GM12878 (cell line): ENCODE results near the gene UBE2O. TPM values are rescaled to one million over a fixed set of nuclear protein-coding genes. Genes with fewer than 3 reads are reported as not detected.

Experiments used
- ATAC-seq: fragments of 200-7000 bp; cut with Tn5 transposase; 3 replicates; pipeline ENCODE4 v1.9.1; 2020; ENCODE audit warnings: mild to moderate bottlenecking, moderate library complexity
- BruUV-seq: library from RNA; stranded (reverse); fragments of 400-500 nt; replicated peaks from 2 replicates; lab custom pipeline; 2021; lab: Mats Ljungman, UMichigan
- CTCF ChIA-PET: fragments of 300-600 bp; sonication (Branson Sonifier 250); formaldehyde crosslinking; extraction: SDS; loops from one replicate; lab custom pipeline; 2021; ENCODE audit warnings: inconsistent platforms; lab: Yijun Ruan, JAX
- POLR2A ChIA-PET: fragments of 350-600 bp; formaldehyde crosslinking; extraction: SDS; loops from one replicate; lab custom pipeline; 2021; ENCODE audit warnings: inconsistent platforms; lab: Charles Lee
- RAD21 ChIA-PET: fragments of 300-600 bp; sonication (Branson Sonifier 250); formaldehyde crosslinking; loops from one replicate; lab custom pipeline; 2023; ENCODE audit warnings: antibody characterized with exemption; ENCODE audit not compliant: unreplicated experiment; lab: Charles Lee
- SMC1A ChIA-PET: fragments of 300-600 bp; sonication (Branson Sonifier 250); formaldehyde crosslinking; loops from one replicate; lab custom pipeline; 2023; ENCODE audit not compliant: unreplicated experiment, uncharacterized antibody; lab: Charles Lee
- DNase-seq: peaks from one replicate; pipeline ENCODE4 v3.0.0-alpha.2; 2011; ENCODE audit warnings: low read depth, low spot score
- FAIRE-seq: peaks from 3 replicates; lab custom pipeline; 2011; peaks lifted over from hg19 to GRCh38; lab: Jason Lieb, UNC
- H2AFZ ChIP-seq: 2 replicates; pipeline ENCODE4 v1.6.0; 2011; ENCODE audit warnings: low read depth, low read length, control low read depth; ENCODE audit not compliant: control insufficient read depth
- H3K27ac ChIP-seq: 2 replicates; pipeline ENCODE4 v1.5.1; 2011; ENCODE audit warnings: control low read depth; ENCODE audit not compliant: control insufficient read depth, insufficient read depth
- H3K27me3 ChIP-seq, 2 experiments: replicated peaks in 1 of 2; 2 replicates each; pipeline versions ENCODE4 v1.6.0 to v1.6.1; 2011; ENCODE audit warnings: low read length in 1 of 2; ENCODE audit not compliant: control insufficient read depth in 2 of 2, insufficient read depth in 2 of 2
- H3K36me3 ChIP-seq, 2 experiments: 2 replicates each; pipeline ENCODE4 v1.5.1; 2011; ENCODE audit warnings: low read length in 1 of 2; ENCODE audit not compliant: control insufficient read depth in 2 of 2, insufficient read depth in 2 of 2
- H3K4me1 ChIP-seq: 2 replicates; pipeline ENCODE4 v1.6.1; 2011; ENCODE audit warnings: mild to moderate bottlenecking, low read length, moderate library complexity, mixed read lengths; ENCODE audit not compliant: control insufficient read depth, insufficient read depth
- H3K4me2 ChIP-seq: 2 replicates; pipeline ENCODE4 v1.6.0; 2011; ENCODE audit warnings: control low read depth; ENCODE audit not compliant: control insufficient read depth, insufficient read depth
- H3K4me3 ChIP-seq: fragments of 200-600 bp; sonication (generic); 2 replicates; pipeline ENCODE4 v1.5.1; 2016
- H3K79me2 ChIP-seq: 2 replicates; pipeline ENCODE4 v1.6.0; 2011; ENCODE audit warnings: low read length; ENCODE audit not compliant: control insufficient read depth, insufficient read depth
- H3K9ac ChIP-seq: 2 replicates; pipeline ENCODE4 v1.8.0; 2011; ENCODE audit warnings: low read length, control low read depth, mixed read lengths; ENCODE audit not compliant: control insufficient read depth, insufficient read depth
- H3K9me3 ChIP-seq: replicated peaks from 3 replicates; pipeline ENCODE4 v1.5.1; 2011; ENCODE audit warnings: mild to moderate bottlenecking, low read length; ENCODE audit not compliant: control insufficient read depth, insufficient read depth
- H4K20me1 ChIP-seq: 2 replicates; pipeline ENCODE4 v1.6.0; 2011; ENCODE audit not compliant: control insufficient read depth, insufficient read depth
- FOS ChIP-seq: IDR thresholded peaks from 3 replicates; pipeline ENCODE4 v1.6.1; 2011; ENCODE audit warnings: borderline replicate concordance; ENCODE audit not compliant: insufficient read length; ENCODE audit errors: extremely low read depth
- RUNX3 ChIP-seq: IDR thresholded peaks from 2 replicates; pipeline ENCODE4 v1.6.1; 2012; ENCODE audit warnings: low read length, inconsistent platforms
- TCF3 ChIP-seq: IDR thresholded peaks from 2 replicates; pipeline ENCODE4 v1.6.1; 2012; ENCODE audit warnings: low read depth, mild to moderate bottlenecking, low read length, borderline replicate concordance; ENCODE audit not compliant: insufficient read depth
- YY1 ChIP-seq: IDR thresholded peaks from 2 replicates; pipeline ENCODE4 v1.6.1; 2011; ENCODE audit warnings: low read depth, mild to moderate bottlenecking, low read length
- WGBS: methylation state at CpG from one replicate; pipeline ENCODE4 v1.1.6; 2016; ENCODE audit warnings: low lambda C conversion rate; ENCODE audit not compliant: insufficient replicate concordance, insufficient coverage; ENCODE audit errors: missing lambda C conversion rate; 5-methylcytosine and 5-hydroxymethylcytosine counted together
- in situ Hi-C: fragments of 300-500 bp; cut with MboI; formaldehyde crosslinking; loops from 9 replicates; pipeline ENCODE4 v1.14.3; 2018; ENCODE audit warnings: mixed read lengths
- intact Hi-C: fragments of 100-400 bp; cut with micrococcal nuclease; formaldehyde crosslinking; loops from one replicate; pipeline ENCODE4 v1.14.2; 2022; ENCODE audit not compliant: unreplicated experiment
- polyA plus RNA-seq, 11 experiments: library from polyadenylated mRNA; depleted of rRNA in 4 of 11; unstranded in 6 of 11; stranded (reverse) in 5 of 11; fragments of >200 nt; fragmentation: Nextera tagmentation in 4 of 11; fragmentation: Illumina TruSeq in 1 of 11; extraction: Ambion mirVana in 4 of 11; extraction: Trizol in 1 of 11; gene quantifications; 1 replicate in 1 of 11; 2 replicates in 10 of 11; pipeline versions ENCODE4 v1.2.1 to v1.2.3, GENCODE V29; 2011 to 2016; ENCODE audit warnings: inconsistent platforms in 2 of 11, missing spikeins in 2 of 11, low read depth in 1 of 11
- total RNA-seq, 4 experiments: library from RNA; depleted of rRNA in 3 of 4; stranded (reverse); fragments of >200 nt in 3 of 4; fragmentation: Illumina TruSeq in 1 of 4; extraction: Trizol in 1 of 4; gene quantifications; 2 replicates each; pipeline versions ENCODE4 v1.2.1 to v1.2.3, GENCODE V29; 2013 to 2021
- TF ChIP-seq, protein P1 (sequence below): IDR thresholded peaks from 2 replicates; pipeline ENCODE4 v1.6.1; 2012; ENCODE audit warnings: low read depth, low read length, improper control_type of control experiment

The UBE2O gene
- total and polyA plus RNA-seq, 10 of the 15 experiments (the other 5 are each of a cell fraction or from before 2014, with no cell fraction given), result 2.1 to 39.0 (median 14.1) TPM

DNA sequence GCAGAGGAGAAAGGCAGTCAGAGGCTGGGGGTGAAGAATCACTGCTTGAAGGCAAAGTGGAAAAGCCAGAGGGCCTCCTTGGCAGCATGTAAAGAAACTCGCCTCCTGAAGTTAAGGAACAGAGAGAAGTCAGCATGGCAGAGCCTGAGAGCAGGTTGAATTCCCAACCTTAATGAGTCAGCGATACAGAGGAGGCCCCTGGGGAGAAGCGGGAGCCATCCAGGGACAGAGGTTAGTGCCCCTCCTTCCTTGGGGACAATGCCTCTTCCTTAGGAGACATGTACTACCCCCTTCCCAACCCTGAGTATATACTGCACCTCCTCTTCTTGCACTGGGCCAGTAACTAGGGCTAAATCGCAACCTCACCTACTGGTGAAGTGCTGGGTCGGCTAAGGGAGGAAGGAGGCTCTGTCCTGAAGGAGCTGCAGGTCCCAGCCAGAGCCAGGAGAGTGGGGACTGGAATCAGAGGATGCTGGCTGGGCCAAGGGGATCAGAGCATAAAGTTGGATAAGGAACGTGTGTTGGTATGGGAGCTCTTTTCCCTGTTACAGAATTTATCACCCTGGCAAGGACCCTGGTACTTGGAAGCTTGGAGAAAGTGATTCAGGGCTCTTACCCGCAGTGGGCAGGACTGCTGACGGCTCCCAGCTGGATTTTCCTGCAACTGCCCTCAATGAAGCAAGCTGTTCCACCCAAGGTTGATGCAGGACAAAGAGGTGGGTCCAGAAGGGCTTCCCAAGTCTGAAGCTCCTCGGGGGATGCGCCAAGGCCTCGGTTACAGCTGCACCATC lies 9.0 kb upstream of the UBE2O start:
- SMC1A ChIA-PET, result interaction anchor here (0.6 to 1.2 kb wide), 3 partner anchors 19 to 45 kb away, joined by 3 read pairs; no protein-coding TSS in a partner anchor
- POLR2A ChIA-PET, result interaction anchor here (0.7 kb wide), 1 partner anchor 45 kb away, joined by 6 read pairs; no protein-coding TSS in a partner anchor
- H3K27me3 ChIP-seq, result no peaks in the 10 kb centered on the region
- RAD21 ChIA-PET, result interaction anchor here (1.2 kb wide), 1 partner anchor 45 kb away, joined by 5 read pairs; no protein-coding TSS in a partner anchor
- no TSS peak for BruUV-seq
- H3K9me3 ChIP-seq, result no peaks in the 10 kb centered on the region
- H3K9ac ChIP-seq, result no peak overlapping the region
- H3K27ac ChIP-seq, result no peak overlapping the region
- no peak overlapping the region for H3K4me2 ChIP-seq
- intact Hi-C loops, result no loop called here
- no peak overlapping the region for H3K4me3 ChIP-seq
- H3K79me2 ChIP-seq, result no peaks in the 10 kb centered on the region
- no peak overlapping the region for H2AFZ ChIP-seq
- no peak for FAIRE-seq
- CTCF ChIA-PET, result interaction anchor here (1.1 to 7.9 kb wide), 5 partner anchors 38 to 158 kb away, joined by 3 to 186 read pairs (median 4); partner anchors contain the start of gene RHBDF2
- H3K4me1 ChIP-seq, result peaks cover 6% of the 10 kb centered on the region
- no peaks in the 10 kb centered on the region for H4K20me1 ChIP-seq
- in situ Hi-C loops, result no loop called here
- no peak for DNase-seq
- H3K36me3 ChIP-seq, result no peaks in the 10 kb centered on the region
- no peak for ATAC-seq
- WGBS, result 46% methylated on average over 11 of the region's 11 CpGs
- TF ChIP-seq RUNX3 (no peak), TCF3 (no peak), FOS (no peak), YY1 (no peak)
- TF ChIP-seq, protein P1, sequence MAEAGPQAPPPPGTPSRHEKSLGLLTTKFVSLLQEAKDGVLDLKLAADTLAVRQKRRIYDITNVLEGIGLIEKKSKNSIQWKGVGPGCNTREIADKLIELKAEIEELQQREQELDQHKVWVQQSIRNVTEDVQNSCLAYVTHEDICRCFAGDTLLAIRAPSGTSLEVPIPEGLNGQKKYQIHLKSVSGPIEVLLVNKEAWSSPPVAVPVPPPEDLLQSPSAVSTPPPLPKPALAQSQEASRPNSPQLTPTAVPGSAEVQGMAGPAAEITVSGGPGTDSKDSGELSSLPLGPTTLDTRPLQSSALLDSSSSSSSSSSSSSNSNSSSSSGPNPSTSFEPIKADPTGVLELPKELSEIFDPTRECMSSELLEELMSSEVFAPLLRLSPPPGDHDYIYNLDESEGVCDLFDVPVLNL, result no peak
